ENCODE data around the gene SRMS.

The SRMS gene

DNA sequence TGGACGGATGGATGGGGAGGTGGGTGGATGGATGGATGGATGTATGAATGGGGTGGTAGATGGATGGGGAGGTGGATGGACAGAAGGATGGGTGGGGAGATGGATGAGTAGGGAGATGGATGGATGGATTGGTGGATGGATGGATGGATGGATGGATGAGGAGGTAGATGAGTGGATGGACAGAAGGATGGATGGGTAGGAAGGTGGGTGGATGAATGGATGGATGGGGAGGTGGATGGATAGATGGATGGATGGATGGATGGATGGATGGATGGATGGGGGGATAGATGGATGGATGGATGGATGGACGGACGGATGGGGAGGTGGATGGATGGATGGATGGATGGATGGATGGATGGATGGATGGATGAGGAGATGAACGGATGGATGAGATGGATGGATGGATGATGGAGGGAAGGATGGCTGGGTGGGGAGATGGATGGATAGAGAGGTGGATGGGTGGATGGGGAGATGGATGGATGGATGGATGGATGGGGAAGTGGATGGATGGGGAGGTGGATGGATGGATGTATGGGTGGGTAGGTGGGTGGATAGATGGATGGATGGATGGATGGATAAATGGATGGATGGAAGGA is 55.8 kb downstream of the SRMS start:
- no peak for DNase-seq (ENCODE audit: low read depth in 2 of 2)
- TF ChIP-seq, protein P1, sequence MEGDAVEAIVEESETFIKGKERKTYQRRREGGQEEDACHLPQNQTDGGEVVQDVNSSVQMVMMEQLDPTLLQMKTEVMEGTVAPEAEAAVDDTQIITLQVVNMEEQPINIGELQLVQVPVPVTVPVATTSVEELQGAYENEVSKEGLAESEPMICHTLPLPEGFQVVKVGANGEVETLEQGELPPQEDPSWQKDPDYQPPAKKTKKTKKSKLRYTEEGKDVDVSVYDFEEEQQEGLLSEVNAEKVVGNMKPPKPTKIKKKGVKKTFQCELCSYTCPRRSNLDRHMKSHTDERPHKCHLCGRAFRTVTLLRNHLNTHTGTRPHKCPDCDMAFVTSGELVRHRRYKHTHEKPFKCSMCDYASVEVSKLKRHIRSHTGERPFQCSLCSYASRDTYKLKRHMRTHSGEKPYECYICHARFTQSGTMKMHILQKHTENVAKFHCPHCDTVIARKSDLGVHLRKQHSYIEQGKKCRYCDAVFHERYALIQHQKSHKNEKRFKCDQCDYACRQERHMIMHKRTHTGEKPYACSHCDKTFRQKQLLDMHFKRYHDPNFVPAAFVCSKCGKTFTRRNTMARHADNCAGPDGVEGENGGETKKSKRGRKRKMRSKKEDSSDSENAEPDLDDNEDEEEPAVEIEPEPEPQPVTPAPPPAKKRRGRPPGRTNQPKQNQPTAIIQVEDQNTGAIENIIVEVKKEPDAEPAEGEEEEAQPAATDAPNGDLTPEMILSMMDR (IDR thresholded peaks at IDR 0.05; ENCODE audit: low read depth, low read length): no peak
- no peak overlapping the region for H3K4me3 ChIP-seq (replicated peaks in 1 of 2; ENCODE audit: low read depth in 2 of 2, low read length in 2 of 2)

DNA sequence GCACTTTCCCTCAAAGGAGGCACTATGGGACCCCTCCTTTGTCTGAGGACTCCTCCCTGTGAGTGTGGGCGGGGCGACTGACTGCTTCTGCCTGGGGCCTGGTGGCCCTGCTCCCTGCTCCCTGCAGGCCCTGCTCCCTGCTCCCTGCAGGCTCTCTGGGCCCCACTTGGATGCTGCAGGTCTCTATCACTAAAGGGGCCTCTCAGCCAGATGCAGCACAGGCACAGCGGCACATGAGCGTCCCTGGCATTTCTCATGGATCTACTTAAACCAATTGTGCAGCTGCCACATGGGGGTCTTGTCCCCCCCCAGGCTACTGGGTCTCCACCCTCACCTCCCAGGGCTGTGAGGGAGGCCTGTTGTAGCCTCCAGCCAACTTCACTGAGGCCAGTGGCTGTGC is 56.5 kb downstream of the SRMS start:
- H3K4me3 ChIP-seq (replicated peaks in 1 of 2; ENCODE audit: low read depth in 2 of 2, low read length in 2 of 2): no peak overlapping the region
- TF ChIP-seq, protein P1 (IDR thresholded peaks at IDR 0.05; ENCODE audit: low read depth, low read length): no peak
- DNase-seq (ENCODE audit: low read depth in 2 of 2): no peak
